H1 (cell line): ENCODE measurements around the gene PLXNB2. TPM values are rescaled to one million over a fixed set of nuclear protein-coding genes. Genes with fewer than 3 reads are reported as not detected.

Experiments used
- ZNF274 ChIP-seq: IDR thresholded peaks from 2 replicates; pipeline ENCODE4 v1.7.0; 2012; ENCODE audit warnings: low read length, borderline replicate concordance; ENCODE audit errors: extremely low read depth
- polyA plus RNA-seq, 7 experiments: library from polyadenylated mRNA; depleted of rRNA in 3 of 7; stranded (reverse) in 5 of 7; unstranded in 2 of 7; fragments of >200 nt in 5 of 7; fragments of 200-250 nt in 2 of 7; gene quantifications; 1 replicate in 5 of 7; 2 replicates in 1 of 7; 4 replicates in 1 of 7; pipeline versions ENCODE4 v1.2.1 to v1.2.3, GENCODE V29; 2011 to 2013; ENCODE audit warnings: missing spikeins in 2 of 7, mixed read lengths in 2 of 7
- total RNA-seq: library from RNA; stranded (reverse); fragmentation: NEBNext Ultra II Directional; extraction: Animal tissue kit (Norgen Biotek cat#: 25700); gene quantifications from 2 replicates; pipeline ENCODE4 v1.2.1, GENCODE V29; 2021

Gene PLXNB2
- total and polyA plus RNA-seq, 2 of the 8 experiments (the other 6 are each of a cell fraction or from before 2014, with no cell fraction given) = 58.3 to 92.8 TPM

DNA sequence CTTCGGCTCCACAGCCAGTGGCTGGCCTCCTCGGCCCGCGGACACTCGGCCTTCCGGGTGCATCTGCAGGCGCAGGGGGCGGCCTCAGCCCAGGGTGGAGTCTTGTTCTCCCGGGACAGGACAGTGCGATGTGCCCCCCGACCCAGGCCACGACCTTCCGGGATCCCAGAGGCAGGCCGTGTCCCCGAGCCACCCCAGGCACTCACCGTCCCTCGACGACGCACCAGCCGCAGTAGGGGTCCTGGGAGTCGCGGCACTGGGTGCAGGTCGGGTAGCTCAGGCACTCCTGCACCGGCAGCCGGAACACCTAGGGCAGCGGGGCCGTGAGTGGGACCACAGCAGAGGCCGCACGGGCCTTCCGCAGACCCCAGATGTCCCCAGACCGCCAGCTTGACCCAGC, 19.7 kb downstream of the PLXNB2 start (continued):
- TF ChIP-seq ZNF274 = no peak
